Tibial nerve (tissue), 4 donors: ENCODE data around the gene VENTX. TPM values are rescaled to one million over a fixed set of nuclear protein-coding genes. Genes with fewer than 3 reads are reported as not detected.

Experiments
- DNase-seq, 2 donors: peaks; one replicate each; pipeline ENCODE4 v3.0.0-alpha.2; 2019; ENCODE audit warnings: low spot score in 2 of 2
- H3K27ac ChIP-seq, 4 donors: fragments of 200-600 bp; sonication (generic) in 3 of 4; one replicate each; pipeline ENCODE4 v1.5.1; 2017 to 2019; ENCODE audit warnings: mild to moderate bottlenecking in 1 of 4
- H3K27me3 ChIP-seq, 2 donors: fragments of 200-600 bp; sonication (generic) in 1 of 2; one replicate each; pipeline versions ENCODE4 v1.5.1 to v1.6.0; 2017 to 2019
- H3K36me3 ChIP-seq, 3 donors: fragments of 200-600 bp; sonication (generic); one replicate each; pipeline ENCODE4 v1.5.1; 2018 to 2019
- H3K4me1 ChIP-seq, 4 donors: fragments of 200-600 bp; sonication (generic) in 3 of 4; one replicate each; pipeline ENCODE4 v1.5.1; 2017 to 2019
- H3K4me3 ChIP-seq, 4 donors: fragments of 200-600 bp; sonication (generic) in 3 of 4; one replicate each; pipeline ENCODE4 v1.5.1; 2017 to 2019; ENCODE audit warnings: mild to moderate bottlenecking in 1 of 4, moderate library complexity in 1 of 4
- H3K9me3 ChIP-seq, 4 donors: fragments of 200-600 bp; sonication (generic) in 3 of 4; one replicate each; pipeline ENCODE4 v1.5.1; 2017 to 2019
- CTCF ChIP-seq, 5 experiments: fragments of 200-600 bp in 3 of 5; fragments of 450-650 bp in 2 of 5; sonication (generic) in 3 of 5; IDR thresholded peaks; one replicate each; pipeline ENCODE4 v1.5.1; 2016 to 2019; ENCODE audit warnings: antibody characterized with exemption in 5 of 5, mild to moderate bottlenecking in 3 of 5, moderate library complexity in 2 of 5
- EP300 ChIP-seq, 2 donors: sonication (generic); formaldehyde crosslinking; IDR thresholded peaks; one replicate each; pipeline ENCODE4 v1.6.1; 2017; ENCODE audit warnings: antibody characterized with exemption in 2 of 2, mild to moderate bottlenecking in 1 of 2
- POLR2A ChIP-seq, 2 donors: fragments of 450-650 bp; IDR thresholded peaks; one replicate each; pipeline ENCODE4 v1.6.1; 2017; ENCODE audit warnings: antibody characterized with exemption in 2 of 2, mild to moderate bottlenecking in 2 of 2, moderate library complexity in 2 of 2
- WGBS, 2 donors: methylation state at CpG; one replicate each; pipeline ENCODE4 v1.1.5; 2018; 5-methylcytosine and 5-hydroxymethylcytosine counted together
- total RNA-seq, 4 donors: library from RNA; depleted of rRNA; stranded (reverse); fragments of >200 nt; gene quantifications; one replicate each; pipeline ENCODE4 v1.1.0, GENCODE V29; 2016

VENTX gene
- total RNA-seq, 4 donors from 2014 or later: 2.5 to 10.5 (median 4.9) TPM

- Histone ChIP-seq H3K27me3 (peaks cover 0 to 50% of the 10 kb centered on the region in 2 donors), H3K36me3 (no peaks in the 10 kb centered on the region), H3K27ac (no peak overlapping the region), H3K4me3 (no peak overlapping the region), H3K4me1 (no peaks in the 10 kb centered on the region), H3K9me3 (no peaks in the 10 kb centered on the region)
- WGBS, 2 donors: 41 to 49% methylated on average over 11 of the region's 11 CpGs
- DNase-seq: no peak
- TF ChIP-seq EP300 (IDR thresholded peaks at IDR 0.05) (no peak), POLR2A (IDR thresholded peaks at IDR 0.05) (no peak), CTCF (IDR thresholded peaks at IDR 0.05) (no peak)
Measured at GRCh38 chr10:133249975-133250754, 12.5 kb downstream of the VENTX start.

GRCh38 chr10:133251388-133252222 lies 13.9 kb downstream of the VENTX start:
- no peak for DNase-seq
- Histone ChIP-seq H3K27ac (no peak overlapping the region), H3K9me3 (no peaks in the 10 kb centered on the region), H3K4me1 (no peaks in the 10 kb centered on the region), H3K27me3 (peaks cover 0 to 36% of the 10 kb centered on the region in 2 donors), H3K4me3 (no peak overlapping the region), H3K36me3 (no peaks in the 10 kb centered on the region)
- no peak for TF ChIP-seq EP300 (IDR thresholded peaks at IDR 0.05)
- WGBS, 2 donors: 45 to 67% methylated on average over 16 of the region's 28 CpGs

GRCh38 chr10:133252223-133252552 lies 14.5 kb downstream of the VENTX start:
- Histone ChIP-seq H3K27ac (no peak overlapping the region), H3K4me1 (peaks cover 0 to 3% (median under 1%) of the 10 kb centered on the region in 4 donors), H3K4me3 (no peak overlapping the region), H3K36me3 (no peaks in the 10 kb centered on the region), H3K9me3 (no peaks in the 10 kb centered on the region), H3K27me3 (peaks cover 0 to 31% of the 10 kb centered on the region in 2 donors)
- 87 to 89% methylated on average over 11 to 12 of the region's 12 CpGs for WGBS, 2 donors
- DNase-seq: no peak
- TF ChIP-seq POLR2A (IDR thresholded peaks at IDR 0.05) (no peak), CTCF (IDR thresholded peaks at IDR 0.05) (no peak), EP300 (IDR thresholded peaks at IDR 0.05) (no peak)

- Histone ChIP-seq H3K9me3 (no peaks in the 10 kb centered on the region), H3K36me3 (no peaks in the 10 kb centered on the region), H3K4me1 (peaks cover 0 to 15% (median 10%) of the 10 kb centered on the region in 4 donors), H3K27ac (no peak overlapping the region), H3K4me3 (no peak overlapping the region), H3K27me3 (peaks cover 0 to 18% of the 10 kb centered on the region in 2 donors)
- 76 to 79% methylated on average over 22 of the region's 22 CpGs for WGBS, 2 donors
- TF ChIP-seq POLR2A (IDR thresholded peaks at IDR 0.05) (no peak), CTCF (IDR thresholded peaks at IDR 0.05) (no peak), EP300 (IDR thresholded peaks at IDR 0.05) (no peak)
- no peak for DNase-seq
Measured at GRCh38 chr10:133253361-133253955, 15.8 kb downstream of the VENTX start.

- H3K27me3 ChIP-seq: peaks cover 0 to 7% of the 10 kb centered on the region in 2 donors
- TF ChIP-seq CTCF (IDR thresholded peaks at IDR 0.05) (no peak), EP300 (IDR thresholded peaks at IDR 0.05) (no peak), POLR2A (IDR thresholded peaks at IDR 0.05) (no peak)
- peaks cover 0 to 27% (median 21%) of the 10 kb centered on the region in 4 donors for H3K4me1 ChIP-seq
- H3K9me3 ChIP-seq: no peaks in the 10 kb centered on the region
- WGBS, 2 donors: 52 to 71% methylated on average over 6 to 13 of the region's 13 CpGs
- DNase-seq: no peak
- no peaks in the 10 kb centered on the region for H3K36me3 ChIP-seq
- H3K27ac ChIP-seq: no peak overlapping the region
- H3K4me3 ChIP-seq: no peak overlapping the region
Measured at GRCh38 chr10:133254421-133255120, 16.9 kb downstream of the VENTX start.
